GM23338 (cell line): ENCODE results near the gene ZNF804A. TPM values are rescaled to one million over a fixed set of nuclear protein-coding genes. Genes with fewer than 3 reads are reported as not detected.

Experiments
- ATAC-seq: fragments of 200-7000 bp; cut with Tn5 transposase; 3 replicates; pipeline ENCODE4 v1.9.1; 2020
- DNase-seq: peaks from one replicate; pipeline ENCODE4 v3.0.0-alpha.2; 2015; ENCODE audit warnings: low spot score
- H2AFZ ChIP-seq: fragments of 200-600 bp; sonication (generic); 2 replicates; pipeline ENCODE4 v1.8.0; 2016; ENCODE audit warnings: antibody characterized with exemption, mild to moderate bottlenecking, moderate library complexity
- H3F3A ChIP-seq: fragments of 200-600 bp; sonication (generic); replicated peaks from 2 replicates; pipeline ENCODE4 v1.8.0; 2017; ENCODE audit warnings: antibody characterized with exemption, mixed run types, low read depth
- H3K27ac ChIP-seq: fragments of 200-600 bp; sonication (generic); 2 replicates; pipeline ENCODE4 v1.6.1; 2016; ENCODE audit warnings: low read depth
- H3K27me3 ChIP-seq: fragments of 200-600 bp; sonication (generic); 2 replicates; pipeline ENCODE4 v1.8.0; 2016; ENCODE audit warnings: mild to moderate bottlenecking, mixed run types, moderate library complexity; ENCODE audit not compliant: insufficient read depth
- H3K36me3 ChIP-seq: fragments of 200-600 bp; sonication (generic); 2 replicates; pipeline ENCODE4 v1.8.0; 2016; ENCODE audit warnings: mild to moderate bottlenecking; ENCODE audit not compliant: insufficient read depth
- H3K4me1 ChIP-seq: fragments of 200-600 bp; sonication (generic); 2 replicates; pipeline ENCODE4 v1.8.0; 2016; ENCODE audit warnings: mild to moderate bottlenecking, moderate library complexity; ENCODE audit not compliant: insufficient read depth
- H3K4me2 ChIP-seq: fragments of 200-600 bp; sonication (generic); 2 replicates; pipeline ENCODE4 v1.7.1; 2017; ENCODE audit warnings: mixed run types
- H3K4me3 ChIP-seq: fragments of 200-600 bp; sonication (generic); 2 replicates; pipeline ENCODE4 v1.6.1; 2016; ENCODE audit warnings: mixed run types
- H3K79me2 ChIP-seq: fragments of 200-600 bp; sonication (generic); replicated peaks from 2 replicates; pipeline ENCODE4 v1.8.0; 2017; ENCODE audit warnings: mild to moderate bottlenecking; ENCODE audit not compliant: insufficient read depth
- H3K9me2 ChIP-seq: fragments of 200-600 bp; sonication (generic); 2 replicates; pipeline ENCODE4 v1.8.0; 2017; ENCODE audit not compliant: insufficient read depth
- H4K20me1 ChIP-seq: fragments of 200-600 bp; sonication (generic); replicated peaks from 2 replicates; pipeline ENCODE4 v1.8.0; 2017; ENCODE audit warnings: mild to moderate bottlenecking; ENCODE audit not compliant: insufficient read depth
- H3K27ac Mint-ChIP-seq: 2 replicates; pipeline ENCODE4 v1.8.0; 2020; ENCODE audit warnings: inconsistent platforms, mild to moderate bottlenecking, moderate library complexity, mixed read lengths
- H3K27me3 Mint-ChIP-seq: 3 replicates; pipeline ENCODE4 v1.8.0; 2022; ENCODE audit warnings: low read depth, mild to moderate bottlenecking, moderate library complexity, mixed read lengths, inconsistent platforms; ENCODE audit not compliant: insufficient read depth, poor library complexity
- H3K36me3 Mint-ChIP-seq: 3 replicates; pipeline ENCODE4 v1.8.0; 2021; ENCODE audit warnings: low read depth, mild to moderate bottlenecking, inconsistent platforms, moderate library complexity, mixed read lengths
- H3K4me1 Mint-ChIP-seq: 3 replicates; pipeline ENCODE4 v1.8.0; 2020; ENCODE audit warnings: mild to moderate bottlenecking, inconsistent platforms, mixed read lengths
- H3K4me3 Mint-ChIP-seq: 3 replicates; pipeline ENCODE4 v1.8.0; 2021; ENCODE audit warnings: moderate library complexity, mild to moderate bottlenecking, inconsistent platforms, mixed read lengths
- H3K9me3 Mint-ChIP-seq: 3 replicates; pipeline ENCODE4 v1.8.0; 2020; ENCODE audit warnings: moderate library complexity, mild to moderate bottlenecking, inconsistent platforms, mixed read lengths
- CREB1 ChIP-seq: fragments of 250-450 bp; sonication (Bioruptor Pico); IDR thresholded peaks from 2 replicates; pipeline ENCODE4 v1.5.0; 2020; ENCODE audit warnings: low read depth, mild to moderate bottlenecking, moderate library complexity
- CTCF ChIP-seq, 2 experiments: fragments of 200-600 bp in 1 of 2; sonication (generic) in 1 of 2; conservative IDR thresholded peaks; 2 replicates each; pipeline versions ENCODE4 v1.5.1 to v1.6.1; 2016 to 2017; ENCODE audit warnings: antibody characterized with exemption in 2 of 2, low read depth in 2 of 2, mild to moderate bottlenecking in 2 of 2, moderate library complexity in 1 of 2
- EZH2 ChIP-seq: fragments of 200-600 bp; sonication (generic); IDR thresholded peaks from one replicate; pipeline ENCODE4 v1.8.0; 2017; ENCODE audit warnings: antibody characterized with exemption, mild to moderate bottlenecking, low read depth; ENCODE audit not compliant: unreplicated experiment
- EZH2phosphoT487 ChIP-seq: fragments of 200-600 bp; sonication (generic); IDR thresholded peaks from one replicate; pipeline ENCODE4 v1.8.1; 2018; ENCODE audit warnings: antibody characterized with exemption; ENCODE audit not compliant: unreplicated experiment
- JUNB ChIP-seq: IDR thresholded peaks from one replicate; pipeline ENCODE4 v1.6.1; 2016; ENCODE audit warnings: antibody characterized with exemption; ENCODE audit not compliant: unreplicated experiment
- POLR2AphosphoS5 ChIP-seq: IDR thresholded peaks from 2 replicates; pipeline ENCODE4 v1.6.1; 2016; ENCODE audit warnings: antibody characterized with exemption, low read depth
- REST ChIP-seq: IDR thresholded peaks from one replicate; pipeline ENCODE4 v1.6.1; 2018; ENCODE audit warnings: antibody characterized with exemption; ENCODE audit not compliant: unreplicated experiment
- STAT1 ChIP-seq: IDR thresholded peaks from one replicate; pipeline ENCODE4 v1.6.1; 2016; ENCODE audit warnings: antibody characterized with exemption; ENCODE audit not compliant: unreplicated experiment
- ZNF114 ChIP-seq: fragments of 250-450 bp; sonication (Bioruptor Pico); IDR thresholded peaks from 2 replicates; pipeline ENCODE4 v1.5.0; 2020; ENCODE audit warnings: mild to moderate bottlenecking, moderate library complexity
- ZNF331 ChIP-seq: fragments of 250-450 bp; sonication (Bioruptor Pico); IDR thresholded peaks from 2 replicates; pipeline ENCODE4 v1.5.0; 2020; ENCODE audit warnings: low read depth, mild to moderate bottlenecking, moderate library complexity
- ZNF462 ChIP-seq: fragments of 250-450 bp; sonication (Bioruptor Pico); IDR thresholded peaks from 2 replicates; pipeline ENCODE4 v1.5.0; 2020; ENCODE audit warnings: mild to moderate bottlenecking, moderate library complexity
- polyA plus RNA-seq: library from polyadenylated mRNA; unstranded; fragments of >200 nt; fragmentation: Nextera tagmentation; extraction: Ambion mirVana; gene quantifications from 2 replicates; pipeline ENCODE4 v1.2.1, GENCODE V29; 2016
- total RNA-seq: library from RNA; depleted of rRNA; stranded (reverse); fragments of >200 nt; shearing (Covaris generic); gene quantifications from 2 replicates; pipeline ENCODE4 v1.2.3, GENCODE V29; 2014

The ZNF804A gene
- total and polyA plus RNA-seq, 2 experiments from 2014 or later, result not detected

- no peak for TF ChIP-seq EZH2
- TF ChIP-seq CTCF (conservative IDR thresholded peaks at IDR 0.05; ENCODE audit: low read depth in 2 of 2), result no peak
- no peak for TF ChIP-seq EZH2phosphoT487
- no peak for TF ChIP-seq STAT1
- no peak for TF ChIP-seq ZNF331
- TF ChIP-seq ZNF114 (CRISPR knock-in tag), result no peak
- no peak for TF ChIP-seq POLR2AphosphoS5
Observed at GRCh38 chr2:184735611-184736010, 137.3 kb downstream of the ZNF804A start (continued).

DNA sequence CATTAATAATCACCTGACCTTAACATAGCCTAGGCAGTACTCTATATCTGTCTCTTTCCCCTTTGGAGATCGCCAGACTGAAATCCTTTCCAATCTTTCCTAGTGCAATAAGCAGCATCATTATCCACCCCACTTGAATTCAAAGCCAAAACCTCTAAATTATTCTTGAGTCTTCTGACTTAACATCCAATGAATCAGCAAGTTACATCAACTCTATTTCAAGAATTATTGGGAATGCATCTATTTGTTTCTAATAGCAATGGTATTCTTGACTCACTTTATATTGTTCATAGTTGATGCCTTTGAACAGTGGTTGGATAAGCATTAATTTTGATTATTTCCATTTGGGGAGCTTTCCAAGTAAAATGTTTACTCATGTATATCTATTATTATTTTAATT lies 144.8 kb downstream of the ZNF804A start:
- no peak for ATAC-seq
- H3K4me3 Mint-ChIP-seq, result no peak overlapping the region
- no peaks in the 10 kb centered on the region for H3K36me3 Mint-ChIP-seq
- H3F3A ChIP-seq, result no peaks in the 10 kb centered on the region
- no peaks in the 10 kb centered on the region for H3K27me3 ChIP-seq
- no peaks in the 10 kb centered on the region for H3K9me2 ChIP-seq
- H3K9me3 Mint-ChIP-seq, result no peaks in the 10 kb centered on the region; the same call in 2 of the 3 replicates
- DNase-seq, result no peak
- no peak overlapping the region for H3K27ac ChIP-seq
- no peak overlapping the region for H3K4me2 ChIP-seq
- no peaks in the 10 kb centered on the region for H3K36me3 ChIP-seq
- H3K4me1 Mint-ChIP-seq, result peaks cover 3% of the 10 kb centered on the region; the same call in 2 of the 3 replicates
- no peaks in the 10 kb centered on the region for H3K27me3 Mint-ChIP-seq
- H3K4me3 ChIP-seq, result no peak overlapping the region
- no peaks in the 10 kb centered on the region for H4K20me1 ChIP-seq
- H3K79me2 ChIP-seq, result no peaks in the 10 kb centered on the region
- H2AFZ ChIP-seq, result no peak overlapping the region
- no peak overlapping the region for H3K27ac Mint-ChIP-seq
- H3K4me1 ChIP-seq, result no peaks in the 10 kb centered on the region; the same call in 1 of the 2 replicates
- TF ChIP-seq ZNF114 (CRISPR knock-in tag) (no peak), EZH2phosphoT487 (no peak), POLR2AphosphoS5 (no peak), CREB1 (CRISPR knock-in tag) (no peak), STAT1 (no peak), EZH2 (no peak), JUNB (no peak), REST (no peak), ZNF462 (CRISPR knock-in tag) (no peak), CTCF (conservative IDR thresholded peaks at IDR 0.05; ENCODE audit: low read depth in 2 of 2) (no peak), ZNF331 (no peak)
